ENCODE measurements around the gene PACS1.
"Not testable (repeated sequence)": the region's sequence is repeated elsewhere in the genome, so short reads cannot be mapped to it uniquely, and the experiment has no call there.

The PACS1 gene

DNA sequence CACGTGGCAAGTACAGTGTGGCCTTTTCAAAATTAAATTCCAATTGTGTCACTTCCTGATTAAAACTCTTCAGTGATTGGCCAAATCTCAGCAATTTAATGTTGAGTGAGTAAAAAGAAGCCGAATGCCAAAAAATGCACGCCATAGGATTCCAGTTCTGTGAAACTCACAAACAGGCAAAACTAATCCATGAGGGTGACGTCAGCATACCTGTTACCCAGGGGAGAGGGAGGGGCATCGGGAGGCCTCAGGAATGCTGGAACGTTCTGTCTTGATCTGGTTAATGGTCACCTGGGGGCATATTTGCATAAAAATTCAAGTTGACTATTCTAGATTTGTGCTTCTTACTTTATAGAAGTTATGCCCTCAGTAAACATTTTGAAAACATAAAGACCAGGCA is 158.4 kb downstream of the PACS1 start:
- DNase-seq = no peak

DNA sequence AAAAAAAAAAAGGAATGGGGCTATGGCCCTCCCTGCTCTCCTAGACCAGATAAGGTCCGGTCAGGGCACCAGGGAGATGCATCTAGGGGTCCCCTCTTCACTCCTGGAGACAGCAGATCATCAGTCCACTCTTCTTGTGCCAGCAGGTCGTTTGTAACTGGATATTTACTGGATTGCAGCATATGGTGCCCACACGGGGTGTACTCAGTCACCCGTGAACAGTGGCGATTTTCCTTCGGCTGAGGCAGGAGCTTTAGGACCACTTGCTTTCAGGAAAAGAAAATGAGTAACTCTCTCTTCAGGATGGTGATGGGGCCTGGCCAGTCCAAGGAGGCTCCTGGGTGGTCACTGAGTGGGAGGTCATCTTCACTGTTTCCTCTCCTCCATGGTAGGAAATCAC is 160.1 kb downstream of the PACS1 start:
- no peak for DNase-seq

DNA sequence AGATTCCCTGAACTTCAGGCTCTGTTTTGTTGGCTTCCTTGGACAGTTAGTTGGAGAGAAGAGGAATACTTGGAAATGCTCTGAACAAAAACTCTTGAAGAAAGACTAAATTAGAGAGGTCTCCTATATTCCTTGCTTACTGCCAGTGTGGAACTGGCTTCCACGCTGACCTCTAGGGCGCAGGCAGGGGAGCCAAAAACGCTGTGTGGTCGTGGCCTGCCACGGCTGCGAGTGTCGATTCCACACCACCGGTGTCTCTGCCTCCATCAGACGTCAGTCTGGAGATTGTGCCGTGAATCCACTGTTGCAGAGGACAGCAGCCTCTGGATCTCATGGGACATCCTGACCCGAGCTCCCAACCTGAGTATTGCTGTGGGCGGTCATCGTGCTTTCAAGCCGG is 160.9 kb downstream of the PACS1 start:
- DNase-seq = no peak

DNA sequence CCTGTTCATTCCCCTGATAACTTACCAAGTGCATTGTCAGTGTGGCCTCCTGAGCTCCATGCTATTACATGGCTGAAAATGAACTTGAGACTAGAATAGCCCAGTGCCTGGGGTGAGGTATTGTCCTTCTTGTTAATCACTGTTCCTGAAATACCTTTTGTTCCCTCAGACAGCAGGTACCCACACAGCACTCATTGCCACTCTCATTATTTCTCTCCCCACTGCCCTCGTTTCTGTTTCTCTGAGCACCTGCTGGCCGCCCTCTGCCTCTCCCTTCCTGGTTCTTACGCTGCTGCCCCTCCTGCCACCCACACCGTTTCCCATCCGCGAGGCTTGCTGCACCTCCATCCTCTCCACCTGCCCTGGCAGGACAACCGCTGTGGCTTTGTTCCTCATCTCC is 161.5 kb downstream of the PACS1 start:
- no peak for DNase-seq

DNA sequence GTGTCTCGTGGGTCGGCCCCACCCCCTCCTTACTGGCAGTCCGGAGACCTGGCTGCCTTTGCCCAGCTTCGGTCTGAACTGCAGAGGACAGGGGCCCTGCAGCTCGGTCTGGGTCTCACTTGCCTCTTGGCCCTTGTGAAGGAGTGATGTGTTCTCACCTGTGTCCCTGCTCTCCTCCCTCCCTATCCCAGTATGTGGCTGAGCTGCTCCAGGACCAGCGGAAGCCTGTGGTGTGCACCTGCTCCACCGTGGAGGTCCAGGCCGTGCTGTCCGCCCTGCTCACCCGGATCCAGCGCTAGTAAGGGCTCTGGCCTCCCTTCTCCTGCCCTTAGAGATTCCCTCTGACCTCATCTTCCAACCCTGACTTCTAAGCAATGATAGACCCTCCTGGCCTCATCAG is 162.7 kb downstream of the PACS1 start:
- DNase-seq = no peak

DNA sequence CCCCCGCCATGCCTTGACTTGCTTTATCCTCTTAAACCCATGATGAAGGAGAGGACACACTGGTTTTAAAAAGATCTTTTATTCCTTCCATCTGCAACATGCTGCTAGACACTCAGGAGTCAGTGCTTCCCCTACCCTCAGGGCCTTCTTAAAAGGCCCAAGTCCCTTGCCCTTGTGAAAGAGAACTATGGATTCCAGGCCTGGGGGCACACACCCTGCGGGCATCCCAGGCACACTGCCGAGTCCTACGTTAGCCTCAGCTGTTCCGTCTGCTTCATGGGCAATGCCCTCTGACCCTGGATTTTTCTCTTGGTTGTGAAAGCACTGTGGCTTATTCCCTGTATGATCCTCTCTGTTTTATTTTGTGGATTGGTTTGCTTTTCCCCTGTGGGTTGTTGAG is 163.2 kb downstream of the PACS1 start:
- no peak for DNase-seq

DNA sequence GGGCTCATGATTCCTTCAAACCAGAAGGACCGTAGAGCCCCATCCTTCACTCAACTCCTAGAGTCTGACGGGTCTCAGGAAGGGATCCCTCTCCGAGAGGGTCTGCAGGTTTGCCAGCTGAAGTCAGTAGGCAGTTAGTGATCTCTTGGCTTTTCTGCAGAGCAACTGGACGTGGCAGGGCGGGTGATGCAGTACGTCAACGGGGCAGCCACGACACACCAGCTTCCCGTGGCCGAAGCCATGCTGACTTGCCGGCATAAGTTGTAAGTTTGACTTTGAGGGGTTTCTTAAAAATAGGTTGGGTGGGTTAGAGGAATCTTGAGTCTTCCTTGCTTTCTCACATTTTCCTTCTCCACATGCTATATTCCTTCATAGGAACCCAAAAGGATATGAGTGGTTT is 165.1 kb downstream of the PACS1 start:
- DNase-seq = no peak

DNA sequence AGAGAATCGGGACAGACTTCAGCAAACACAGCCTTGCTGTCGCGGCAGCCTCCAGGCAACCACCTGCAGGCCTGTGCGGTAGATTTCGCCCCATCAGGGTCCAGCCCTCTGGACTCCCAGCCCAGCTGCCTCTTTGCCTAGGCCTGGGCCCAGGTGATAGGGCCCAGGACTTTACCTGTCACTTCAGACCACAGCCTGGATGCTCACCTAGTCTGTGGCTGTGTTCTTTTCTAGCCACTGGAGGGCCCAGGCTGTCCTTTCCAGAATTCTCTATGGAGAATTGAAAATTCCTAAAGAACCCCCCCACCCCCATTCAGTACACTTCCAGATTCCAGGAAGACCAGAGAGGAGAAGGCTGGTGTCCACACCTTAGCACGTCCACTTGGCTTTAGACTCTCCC is 167.8 kb downstream of the PACS1 start:
- no peak for DNase-seq

DNA sequence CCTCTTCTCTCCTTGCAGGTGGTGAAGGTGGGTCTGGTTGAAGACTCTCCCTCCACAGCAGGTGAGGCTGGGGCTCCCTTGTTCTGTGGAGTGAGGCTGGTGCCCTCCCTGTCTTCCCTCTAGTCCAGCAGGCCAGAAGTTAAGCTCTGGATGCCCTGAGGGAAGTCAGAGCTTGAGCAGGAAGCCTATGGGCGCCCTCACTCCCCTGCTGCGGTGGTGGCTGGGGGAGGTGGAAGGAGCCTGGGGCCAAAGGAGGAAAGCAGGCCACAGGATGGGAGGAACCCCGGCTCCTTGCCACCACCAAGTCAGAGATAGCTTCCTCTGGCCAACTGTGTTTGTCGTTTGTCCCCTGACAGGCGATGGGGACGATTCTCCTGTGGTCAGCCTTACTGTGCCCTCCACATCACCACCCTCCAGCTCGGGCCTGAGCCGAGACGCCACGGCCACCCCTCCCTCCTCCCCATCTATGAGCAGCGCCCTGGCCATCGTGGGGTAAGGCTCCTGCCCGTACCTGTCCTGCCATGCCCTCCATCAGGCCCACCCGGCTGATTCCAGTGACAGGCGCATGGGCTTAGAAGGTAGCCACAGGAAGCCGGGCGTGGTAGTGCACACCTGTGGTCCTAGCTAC is 168.8 kb downstream of the PACS1 start:
- no peak for DNase-seq

DNA sequence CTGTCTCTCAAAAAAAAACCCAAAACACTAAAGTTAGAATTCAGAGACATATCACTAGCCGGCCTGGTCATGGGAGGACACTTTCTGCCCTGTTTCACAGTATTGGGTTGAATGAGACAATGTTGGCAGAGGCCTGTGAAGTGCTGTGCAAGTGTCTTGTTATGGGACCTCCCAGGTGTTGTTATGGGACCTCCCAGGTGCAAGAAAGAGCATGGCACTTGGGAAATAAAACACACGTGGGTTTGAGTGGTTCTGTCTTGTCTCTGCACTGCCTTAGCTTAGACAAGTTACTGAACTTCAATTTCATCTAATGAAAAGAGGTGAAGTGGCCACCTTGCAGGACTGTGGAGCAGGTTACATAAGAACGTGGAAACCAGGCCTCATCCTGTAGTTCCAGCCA is 169.4 kb downstream of the PACS1 start:
- DNase-seq = no peak

DNA sequence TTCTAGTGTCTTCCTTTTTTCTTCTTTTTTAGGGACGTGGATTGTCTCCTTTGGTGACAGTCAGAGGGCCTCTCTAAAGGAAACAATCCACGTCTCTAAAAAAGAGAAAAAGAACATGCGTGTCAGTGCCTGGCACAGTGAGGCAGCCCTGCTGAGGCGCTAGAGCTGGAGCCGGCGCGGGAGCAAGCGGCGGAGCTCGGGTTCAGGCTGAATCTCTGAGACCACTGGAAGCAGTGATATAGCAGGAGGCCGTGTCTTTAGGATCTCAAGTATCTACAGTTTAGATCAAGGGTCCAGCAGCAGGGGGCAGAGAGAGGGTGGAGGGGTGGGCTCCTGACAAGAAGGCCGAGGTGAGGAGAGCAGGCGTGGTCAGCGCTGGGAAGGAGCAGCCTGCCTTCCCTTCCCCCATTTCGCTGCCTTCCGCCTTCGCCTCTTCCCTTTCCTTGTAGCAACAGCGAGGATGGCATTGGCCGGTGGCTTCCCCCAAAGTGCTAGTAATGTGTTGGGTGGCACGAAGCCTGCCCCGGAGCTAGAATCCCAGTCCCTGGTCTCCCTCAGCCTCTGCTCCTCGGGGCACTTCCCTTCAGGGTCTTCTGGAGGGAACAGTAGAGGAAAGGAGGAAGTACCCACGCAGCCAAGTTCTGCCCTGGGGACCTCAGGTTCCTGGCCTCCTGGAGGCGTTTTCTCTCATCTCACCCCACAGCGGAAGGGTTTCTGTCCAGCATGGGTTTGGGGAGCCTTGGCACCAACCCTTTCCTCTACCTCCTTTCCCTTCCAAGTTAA is 170.1 kb downstream of the PACS1 start:
- DNase-seq = peak in 2 of 4 experiments; percentile 8 to 14

DNA sequence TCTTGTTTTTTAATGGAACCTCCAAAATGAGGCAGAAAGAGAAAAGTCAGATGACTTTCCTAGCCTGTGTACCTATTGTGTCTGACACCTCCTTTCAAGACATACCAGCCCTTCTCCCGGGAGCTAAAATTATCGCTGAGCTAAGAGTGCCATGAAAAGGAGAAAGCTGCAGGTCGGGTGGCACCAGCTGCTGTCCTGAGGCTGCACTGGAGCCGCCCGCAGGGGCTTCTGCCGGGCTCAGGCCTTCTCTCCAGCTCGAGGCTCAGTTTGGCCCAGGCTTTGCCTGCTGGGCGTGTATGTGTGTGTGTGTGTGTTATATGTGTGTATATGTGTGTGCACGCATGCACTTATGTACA is 170.7 kb downstream of the PACS1 start:
- no peak for DNase-seq

DNA sequence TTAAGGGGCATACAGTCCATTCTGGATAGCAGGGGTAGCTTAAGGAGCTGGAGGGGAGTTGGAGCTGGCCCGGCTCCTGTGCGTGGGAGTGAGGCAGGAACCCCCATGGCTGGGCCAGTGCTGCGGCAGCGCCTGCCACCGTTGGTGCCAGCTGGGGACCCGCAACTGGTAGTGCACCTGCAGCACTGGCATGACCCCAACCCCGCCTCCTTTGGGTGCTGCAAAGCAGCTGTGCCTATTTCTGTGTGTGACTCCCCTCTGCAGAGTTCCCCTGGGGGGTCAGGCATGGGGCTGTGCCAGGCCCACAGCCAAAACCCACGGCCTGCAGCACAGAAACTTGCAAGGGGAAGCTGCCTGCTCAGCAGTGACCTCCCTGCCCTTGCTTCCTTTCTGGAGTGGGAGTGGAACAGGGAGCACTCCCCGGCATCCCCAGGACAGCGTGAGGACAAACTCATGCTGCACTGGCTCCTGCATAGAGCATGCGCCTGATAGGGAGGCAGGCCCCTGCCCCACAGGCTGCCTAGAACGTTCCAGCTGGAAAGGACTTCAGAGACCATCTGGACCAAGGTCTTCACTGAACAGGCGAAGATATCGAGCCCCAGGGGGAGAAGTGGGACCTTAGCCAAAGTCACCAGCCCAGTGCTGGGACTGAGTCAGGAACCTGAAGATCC is 172.2 kb downstream of the PACS1 start:
- DNase-seq = no peak

DNA sequence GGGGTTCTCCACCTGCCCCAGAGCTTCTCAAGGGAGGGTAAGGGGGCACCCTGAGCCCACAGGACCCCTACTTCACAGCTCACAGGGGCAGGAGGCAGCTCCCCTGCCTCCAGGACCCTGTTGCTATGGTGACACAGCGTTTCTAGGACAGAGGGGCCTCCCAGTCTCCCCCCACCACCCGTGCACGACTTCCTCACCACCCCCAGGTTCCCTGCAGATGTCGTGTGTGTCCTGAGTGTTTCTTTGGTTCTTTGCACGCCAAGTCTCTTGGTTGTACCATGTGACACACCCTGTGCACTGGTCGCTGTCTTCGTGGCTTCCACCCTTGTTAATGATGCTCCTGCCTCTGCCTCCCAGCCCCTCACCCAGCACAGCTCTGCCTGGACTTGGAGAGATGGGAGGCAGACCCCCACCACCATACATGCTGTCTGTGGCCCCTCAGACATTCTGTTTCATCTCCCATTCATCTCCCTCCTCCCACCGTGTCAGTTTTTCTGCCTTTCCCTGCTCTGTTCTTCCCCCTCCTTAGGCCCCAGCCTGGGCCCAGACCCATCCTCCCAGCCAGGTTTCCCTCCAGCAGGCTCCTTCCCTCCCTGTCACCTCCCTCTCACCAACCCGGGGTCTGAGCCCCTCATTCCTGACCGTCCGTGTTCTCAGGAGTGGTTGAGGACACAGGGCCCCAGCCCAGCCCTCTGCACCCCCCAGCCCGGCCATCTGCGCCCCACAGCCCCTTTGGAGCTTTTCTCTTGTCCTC is 173.9 kb downstream of the PACS1 start:
- DNase-seq = no peak

DNA sequence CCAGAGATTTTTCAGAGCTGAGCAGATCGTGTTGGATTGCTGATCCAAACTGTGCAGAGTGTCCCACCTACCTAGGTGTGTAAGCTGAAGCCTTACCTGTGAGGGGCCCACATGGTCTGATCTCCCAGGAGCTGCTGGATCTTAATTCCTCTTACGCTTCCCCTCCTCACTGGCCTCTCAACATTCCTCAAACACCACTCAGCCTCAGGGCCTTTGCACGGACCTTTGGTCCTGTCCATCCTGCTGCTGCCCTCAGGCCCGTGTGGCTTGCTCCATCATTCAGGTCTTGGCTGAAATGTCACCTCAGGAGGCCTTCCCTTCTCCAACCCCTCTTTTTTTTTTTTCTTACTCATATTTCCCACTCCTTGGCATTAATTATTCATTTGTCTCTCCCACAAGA is 177.2 kb downstream of the PACS1 start:
- no peak for DNase-seq

DNA sequence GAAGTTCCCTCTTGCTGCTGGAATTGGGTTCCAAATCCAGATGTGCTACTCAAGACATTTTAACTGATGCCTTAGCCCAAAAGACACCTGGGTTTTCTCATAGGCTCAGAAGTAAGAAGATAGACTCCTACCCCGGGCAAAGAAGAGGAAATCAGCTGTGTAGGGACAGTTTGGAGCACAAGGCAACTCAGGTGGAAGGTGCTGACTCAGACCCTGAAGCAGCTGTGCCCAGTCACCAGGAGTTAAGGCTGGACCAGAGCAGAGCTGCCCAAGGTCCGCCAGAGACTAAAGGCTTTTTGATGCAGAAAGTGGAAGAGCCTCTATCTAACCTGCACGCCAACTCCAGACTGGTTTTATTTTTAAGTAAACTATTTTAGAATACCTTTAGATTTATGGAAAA is 177.7 kb downstream of the PACS1 start:
- no peak for DNase-seq

DNA sequence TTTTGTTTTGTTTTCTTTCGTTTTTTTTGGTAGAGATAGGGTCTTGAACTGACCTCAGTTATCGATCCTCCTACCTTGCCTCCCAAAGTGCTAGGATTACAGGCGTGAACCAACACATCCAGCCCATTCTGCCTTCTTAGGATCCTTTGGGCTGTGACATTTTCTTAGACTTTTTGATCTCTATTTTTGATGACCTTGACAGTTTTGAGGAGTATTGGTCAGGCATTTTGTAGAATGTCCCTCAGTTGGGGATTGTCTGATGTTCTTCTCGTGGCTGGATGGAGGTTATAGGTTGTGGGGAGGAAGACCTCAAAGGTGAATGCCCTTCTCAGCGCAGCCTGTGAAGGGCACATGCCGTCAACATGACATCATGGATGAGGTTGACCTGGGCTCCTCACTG is 178.8 kb downstream of the PACS1 start:
- no peak for DNase-seq

DNA sequence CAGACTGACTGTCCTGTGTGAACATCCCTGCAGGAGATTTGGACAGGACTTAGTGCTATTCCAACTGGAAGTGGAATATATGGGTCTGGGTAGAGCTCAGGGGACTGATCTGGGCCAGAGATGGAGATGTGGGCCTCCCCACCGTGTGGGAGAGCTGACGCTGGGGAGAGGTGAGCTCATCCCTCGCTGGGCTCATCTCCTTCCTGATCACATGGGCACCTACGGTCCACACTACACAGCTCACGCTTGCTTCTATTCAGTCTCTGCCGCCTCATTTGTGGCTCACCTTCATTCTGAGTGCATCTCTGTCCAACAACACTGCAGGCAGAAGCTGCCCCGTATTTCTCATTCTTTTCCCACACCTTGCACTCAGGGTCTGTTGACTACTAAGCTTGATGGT is 181.7 kb downstream of the PACS1 start:
- DNase-seq = no peak

DNA sequence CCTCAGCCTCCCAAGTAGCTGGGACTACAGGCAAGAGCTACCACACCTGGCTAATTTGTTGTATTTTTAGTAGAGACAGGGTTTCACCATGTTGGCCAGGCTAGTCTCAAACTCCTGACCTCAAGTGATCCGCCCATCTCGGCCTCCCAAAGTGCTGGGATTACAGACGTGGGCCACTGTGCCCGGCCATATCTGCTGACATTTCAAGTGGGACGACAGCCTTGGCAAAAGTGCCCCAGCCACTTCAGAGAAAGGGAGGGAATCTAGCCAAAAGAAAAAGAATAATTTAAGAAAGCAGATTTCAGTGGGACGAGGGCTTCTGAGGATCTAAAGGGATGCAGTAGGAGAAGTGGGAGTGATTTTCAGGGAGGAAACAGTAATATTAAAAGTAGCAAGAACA is 183.0 kb downstream of the PACS1 start:
- DNase-seq = not testable (repeated sequence)

DNA sequence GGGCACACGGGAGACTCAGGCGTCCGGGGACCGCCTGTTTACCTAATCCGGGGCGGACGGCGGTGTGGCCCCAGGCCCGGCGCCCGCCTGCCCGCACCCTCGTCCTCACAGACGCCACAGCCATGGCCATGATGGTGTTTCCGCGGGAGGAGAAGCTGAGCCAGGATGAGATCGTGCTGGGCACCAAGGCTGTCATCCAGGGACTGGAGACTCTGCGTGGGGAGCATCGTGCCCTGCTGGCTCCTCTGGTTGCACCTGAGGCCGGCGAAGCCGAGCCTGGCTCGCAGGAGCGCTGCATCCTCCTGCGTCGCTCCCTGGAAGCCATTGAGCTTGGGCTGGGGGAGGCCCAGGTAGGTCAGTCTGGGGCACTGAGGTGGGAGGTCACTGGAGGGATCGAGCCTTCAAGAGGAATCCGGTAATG is 188.4 kb downstream of the PACS1 start:
- DNase-seq = no peak

DNA sequence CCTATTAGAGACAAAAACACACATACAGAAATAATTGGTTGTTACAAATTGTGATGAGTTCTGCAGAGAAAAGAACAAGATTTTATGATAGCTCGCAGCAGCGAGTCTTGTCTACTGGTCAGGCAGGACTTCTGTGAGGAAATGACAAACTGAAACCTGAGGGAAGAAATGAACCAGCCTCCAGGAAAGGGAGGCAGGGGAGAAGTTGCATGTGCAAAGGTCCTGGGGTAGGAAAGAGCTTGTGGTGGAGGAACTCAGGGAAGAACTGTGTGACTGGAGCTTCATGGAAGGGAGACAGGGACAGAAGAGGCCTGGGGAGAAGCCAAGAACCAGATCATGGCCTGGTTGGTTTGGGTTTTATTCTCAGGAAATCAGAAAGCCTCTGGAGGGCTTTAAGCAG is 189.2 kb downstream of the PACS1 start:
- no peak for DNase-seq

DNA sequence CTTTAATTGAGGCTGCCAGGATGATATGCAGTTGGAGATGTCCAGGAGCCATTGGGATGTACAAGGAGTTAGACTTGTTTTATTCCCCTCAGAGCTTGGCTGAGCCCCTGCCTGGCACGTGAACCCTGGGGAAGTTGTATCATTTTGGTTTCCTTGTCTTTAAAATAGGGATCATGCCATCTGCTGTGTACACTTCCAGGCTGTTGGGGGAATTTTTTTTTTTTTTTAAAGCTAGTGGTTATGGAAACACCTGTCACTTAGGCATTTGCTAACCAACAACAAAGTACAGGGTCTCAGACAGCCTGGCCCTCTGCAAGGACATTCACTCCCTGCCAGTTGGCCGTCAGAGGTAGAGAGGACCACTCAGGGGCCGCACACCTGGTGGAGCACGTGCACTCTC is 189.9 kb downstream of the PACS1 start:
- no peak for DNase-seq

DNA sequence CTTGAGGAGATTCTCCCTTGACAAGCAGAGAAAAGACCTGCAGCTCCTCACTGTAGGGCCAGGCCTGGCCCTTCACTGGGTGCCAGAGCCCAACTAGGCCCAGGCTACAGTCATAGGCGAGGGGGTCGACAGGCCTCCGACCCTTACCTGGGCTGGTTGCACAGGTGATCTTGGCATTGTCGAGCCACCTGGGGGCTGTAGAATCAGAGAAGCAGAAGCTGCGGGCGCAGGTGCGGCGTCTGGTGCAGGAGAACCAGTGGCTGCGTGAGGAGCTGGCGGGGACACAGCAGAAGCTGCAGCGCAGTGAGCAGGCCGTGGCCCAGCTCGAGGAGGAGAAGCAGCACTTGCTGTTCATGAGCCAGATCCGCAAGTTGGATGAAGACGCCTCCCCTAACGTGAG is 191.5 kb downstream of the PACS1 start:
- no peak for DNase-seq

DNA sequence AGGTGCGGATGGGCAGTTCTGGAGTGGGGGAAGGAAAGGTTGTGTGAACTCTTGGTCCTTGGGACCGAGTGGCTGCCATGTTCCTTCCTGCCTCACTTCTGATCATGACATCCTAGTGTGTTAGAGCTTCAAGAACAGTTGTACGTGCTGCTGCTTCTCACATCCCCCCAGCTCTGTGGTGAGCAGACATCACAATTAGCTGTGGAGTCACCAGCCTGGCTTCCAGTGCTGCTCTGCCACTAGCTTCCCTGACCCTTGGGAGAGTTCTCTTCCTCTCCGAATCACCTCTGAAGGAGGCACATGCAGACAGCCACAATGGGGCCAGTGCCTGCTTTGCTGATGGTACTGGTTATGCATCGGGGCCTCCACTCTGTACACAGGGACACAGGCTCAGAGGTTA is 192.1 kb downstream of the PACS1 start:
- no peak for DNase-seq
